ENCODE measurements around the gene ALDH8A1. TPM values are rescaled to one million over a fixed set of nuclear protein-coding genes. Genes with fewer than 3 reads are reported as not detected.

The ALDH8A1 gene
- total RNA-seq, 1 experiment from 2014 or later = not detected

GRCh38 chr6:134997133-134997995 is 47.5 kb upstream of the ALDH8A1 start:
- ATAC-seq (no peak), DNase-seq (ENCODE audit: low read depth, low spot score) (no peak)
- no TSS peak for BruUV-seq (replicated peaks)
- H3K36me3 ChIP-seq (ENCODE audit: control insufficient read depth, insufficient read depth, low read length) = peaks cover 33% of the 10 kb centered on the region
- in situ Hi-C loops (cut with HindIII; ENCODE audit: low pct_unique_long_range_greater_than_20kb, low sequenced_read_pairs) = no loop called here
- H3K4me3 ChIP-seq (ENCODE audit: low read depth in 2 of 2, low read length in 2 of 2) = no peak overlapping the region
- ChIA-PET POLR2A (no interaction called here), CTCF (no interaction called here)
- H3K4me1 ChIP-seq (ENCODE audit: control insufficient read depth, insufficient read depth, low read length) = no peaks in the 10 kb centered on the region
- no peaks in the 10 kb centered on the region for H3K27me3 ChIP-seq (ENCODE audit: control insufficient read depth, insufficient read depth, low read length)
- TF ChIP-seq TCF7L2 (IDR thresholded peaks at IDR 0.05; ENCODE audit: low read depth, low read length) (no peak), SIN3A (IDR thresholded peaks at IDR 0.05; ENCODE audit: borderline replicate concordance, insufficient read depth, low read depth, low read length) (no peak), POLR2AphosphoS5 (IDR thresholded peaks at IDR 0.05; ENCODE audit: low read depth, low read length) (no peak), CTCF (IDR thresholded peaks at IDR 0.05) (no peak)
- TF ChIP-seq, protein P1, sequence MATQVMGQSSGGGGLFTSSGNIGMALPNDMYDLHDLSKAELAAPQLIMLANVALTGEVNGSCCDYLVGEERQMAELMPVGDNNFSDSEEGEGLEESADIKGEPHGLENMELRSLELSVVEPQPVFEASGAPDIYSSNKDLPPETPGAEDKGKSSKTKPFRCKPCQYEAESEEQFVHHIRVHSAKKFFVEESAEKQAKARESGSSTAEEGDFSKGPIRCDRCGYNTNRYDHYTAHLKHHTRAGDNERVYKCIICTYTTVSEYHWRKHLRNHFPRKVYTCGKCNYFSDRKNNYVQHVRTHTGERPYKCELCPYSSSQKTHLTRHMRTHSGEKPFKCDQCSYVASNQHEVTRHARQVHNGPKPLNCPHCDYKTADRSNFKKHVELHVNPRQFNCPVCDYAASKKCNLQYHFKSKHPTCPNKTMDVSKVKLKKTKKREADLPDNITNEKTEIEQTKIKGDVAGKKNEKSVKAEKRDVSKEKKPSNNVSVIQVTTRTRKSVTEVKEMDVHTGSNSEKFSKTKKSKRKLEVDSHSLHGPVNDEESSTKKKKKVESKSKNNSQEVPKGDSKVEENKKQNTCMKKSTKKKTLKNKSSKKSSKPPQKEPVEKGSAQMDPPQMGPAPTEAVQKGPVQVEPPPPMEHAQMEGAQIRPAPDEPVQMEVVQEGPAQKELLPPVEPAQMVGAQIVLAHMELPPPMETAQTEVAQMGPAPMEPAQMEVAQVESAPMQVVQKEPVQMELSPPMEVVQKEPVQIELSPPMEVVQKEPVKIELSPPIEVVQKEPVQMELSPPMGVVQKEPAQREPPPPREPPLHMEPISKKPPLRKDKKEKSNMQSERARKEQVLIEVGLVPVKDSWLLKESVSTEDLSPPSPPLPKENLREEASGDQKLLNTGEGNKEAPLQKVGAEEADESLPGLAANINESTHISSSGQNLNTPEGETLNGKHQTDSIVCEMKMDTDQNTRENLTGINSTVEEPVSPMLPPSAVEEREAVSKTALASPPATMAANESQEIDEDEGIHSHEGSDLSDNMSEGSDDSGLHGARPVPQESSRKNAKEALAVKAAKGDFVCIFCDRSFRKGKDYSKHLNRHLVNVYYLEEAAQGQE (IDR thresholded peaks at IDR 0.05; ENCODE audit: insufficient read depth in 1 of 2, low read depth in 2 of 2, low read length in 1 of 2) = no peak
- intact Hi-C loops (cut with micrococcal nuclease; ENCODE audit: unreplicated experiment) = no loop called here
- no peaks in the 10 kb centered on the region for H3K9me3 ChIP-seq (ENCODE audit: control insufficient read depth, insufficient read depth, low read depth, low read length)
- H3K27ac ChIP-seq (ENCODE audit: low read length) = no peak overlapping the region

DNA sequence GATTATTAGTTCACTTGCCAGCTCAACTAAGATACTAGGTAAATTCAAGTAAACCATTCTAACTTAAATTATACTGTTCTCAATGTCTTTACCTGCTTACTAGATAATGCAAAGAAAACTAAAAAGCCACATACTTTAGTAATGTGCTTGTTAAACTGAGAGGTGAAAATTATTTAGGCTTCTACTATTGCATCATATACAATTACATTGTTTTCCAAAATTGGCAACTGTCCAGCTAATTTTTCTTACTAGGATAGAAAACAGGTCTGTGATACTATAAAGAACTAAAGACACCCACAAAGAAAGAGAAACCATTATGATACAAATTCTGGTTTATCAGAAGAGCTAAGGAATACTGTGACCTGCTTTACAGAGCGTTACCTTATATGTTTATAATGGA is 45.6 kb upstream of the ALDH8A1 start:
- no peak overlapping the region for H3K4me3 ChIP-seq (ENCODE audit: low read depth in 2 of 2, low read length in 2 of 2)
- H3K27ac ChIP-seq (ENCODE audit: low read length) = no peak overlapping the region
- no TSS peak for BruUV-seq (replicated peaks)
- ATAC-seq (no peak), DNase-seq (ENCODE audit: low read depth, low spot score) (no peak)
- in situ Hi-C loops (cut with HindIII; ENCODE audit: low pct_unique_long_range_greater_than_20kb, low sequenced_read_pairs) = no loop called here
- peaks cover 24% of the 10 kb centered on the region for H3K36me3 ChIP-seq (ENCODE audit: control insufficient read depth, insufficient read depth, low read length)
- no peaks in the 10 kb centered on the region for H3K9me3 ChIP-seq (ENCODE audit: control insufficient read depth, insufficient read depth, low read depth, low read length)
- no peaks in the 10 kb centered on the region for H3K4me1 ChIP-seq (ENCODE audit: control insufficient read depth, insufficient read depth, low read length)
- H3K27me3 ChIP-seq (ENCODE audit: control insufficient read depth, insufficient read depth, low read length) = no peaks in the 10 kb centered on the region
- intact Hi-C loops (cut with micrococcal nuclease; ENCODE audit: unreplicated experiment) = no loop called here
- CTCF ChIA-PET = no interaction called here
- POLR2A ChIA-PET = no interaction called here
- no peak for TF ChIP-seq TCF7L2 (IDR thresholded peaks at IDR 0.05; ENCODE audit: low read depth, low read length)
- no peak for TF ChIP-seq SIN3A (IDR thresholded peaks at IDR 0.05; ENCODE audit: borderline replicate concordance, insufficient read depth, low read depth, low read length)
- TF ChIP-seq, protein P1 (IDR thresholded peaks at IDR 0.05; ENCODE audit: insufficient read depth in 1 of 2, low read depth in 2 of 2, low read length in 1 of 2) = no peak
- no peak for TF ChIP-seq POLR2AphosphoS5 (IDR thresholded peaks at IDR 0.05; ENCODE audit: low read depth, low read length)
- TF ChIP-seq CTCF (IDR thresholded peaks at IDR 0.05) = no peak
